HG03025 (cell line): ENCODE results near the gene SOX8.

Experiments
- ATAC-seq: cut with Tn5 transposase; IDR thresholded peaks from one replicate; pipeline ENCODE4 v1.9.1; 2021; ENCODE audit warnings: mild to moderate bottlenecking, moderate library complexity; ENCODE audit not compliant: unreplicated experiment, low FRiP score

The SOX8 gene

GRCh38 chr16:985646-986400 is 4.3 kb downstream of the SOX8 start:
- ATAC-seq = no peak

GRCh38 chr16:986411-986810 is 4.8 kb downstream of the SOX8 start:
- no peak for ATAC-seq

- ATAC-seq = no peak
These were observed 5.5 kb downstream of the SOX8 start for GRCh38 chr16:986925-987582.

GRCh38 chr16:987906-988305 is 6.3 kb downstream of the SOX8 start:
- ATAC-seq = no peak

GRCh38 chr16:988471-989353 is 7.1 kb downstream of the SOX8 start:
- no peak for ATAC-seq

GRCh38 chr16:989354-989814 is 7.8 kb downstream of the SOX8 start:
- ATAC-seq = no peak

- ATAC-seq = no peak
These were observed 9.1 kb downstream of the SOX8 start for GRCh38 chr16:990516-991291.

GRCh38 chr16:991345-991744 is 9.8 kb downstream of the SOX8 start:
- ATAC-seq = no peak

- no peak for ATAC-seq
These were observed 10.2 kb downstream of the SOX8 start for GRCh38 chr16:991773-992172.

- ATAC-seq = no peak
These were observed 12.2 kb downstream of the SOX8 start for GRCh38 chr16:993731-994130.

GRCh38 chr16:995087-995486 is 13.5 kb downstream of the SOX8 start:
- no peak for ATAC-seq

- ATAC-seq = no peak
These were observed 14.2 kb downstream of the SOX8 start for GRCh38 chr16:995783-996182.

GRCh38 chr16:996681-997080 is 15.1 kb downstream of the SOX8 start:
- no peak for ATAC-seq

- no peak for ATAC-seq
These were observed 16.0 kb downstream of the SOX8 start for GRCh38 chr16:997440-998051.

GRCh38 chr16:998211-998610 is 16.6 kb downstream of the SOX8 start:
- ATAC-seq = no peak

GRCh38 chr16:998615-999014 is 17.0 kb downstream of the SOX8 start:
- no peak for ATAC-seq

GRCh38 chr16:999677-1000076 is 18.1 kb downstream of the SOX8 start:
- no peak for ATAC-seq

- no peak for ATAC-seq
These were observed 19.0 kb downstream of the SOX8 start for GRCh38 chr16:1000608-1001007.

- ATAC-seq = no peak
These were observed 19.5 kb downstream of the SOX8 start for GRCh38 chr16:1001096-1001495.
